ENCODE results near the gene NBPF11.

DNA sequence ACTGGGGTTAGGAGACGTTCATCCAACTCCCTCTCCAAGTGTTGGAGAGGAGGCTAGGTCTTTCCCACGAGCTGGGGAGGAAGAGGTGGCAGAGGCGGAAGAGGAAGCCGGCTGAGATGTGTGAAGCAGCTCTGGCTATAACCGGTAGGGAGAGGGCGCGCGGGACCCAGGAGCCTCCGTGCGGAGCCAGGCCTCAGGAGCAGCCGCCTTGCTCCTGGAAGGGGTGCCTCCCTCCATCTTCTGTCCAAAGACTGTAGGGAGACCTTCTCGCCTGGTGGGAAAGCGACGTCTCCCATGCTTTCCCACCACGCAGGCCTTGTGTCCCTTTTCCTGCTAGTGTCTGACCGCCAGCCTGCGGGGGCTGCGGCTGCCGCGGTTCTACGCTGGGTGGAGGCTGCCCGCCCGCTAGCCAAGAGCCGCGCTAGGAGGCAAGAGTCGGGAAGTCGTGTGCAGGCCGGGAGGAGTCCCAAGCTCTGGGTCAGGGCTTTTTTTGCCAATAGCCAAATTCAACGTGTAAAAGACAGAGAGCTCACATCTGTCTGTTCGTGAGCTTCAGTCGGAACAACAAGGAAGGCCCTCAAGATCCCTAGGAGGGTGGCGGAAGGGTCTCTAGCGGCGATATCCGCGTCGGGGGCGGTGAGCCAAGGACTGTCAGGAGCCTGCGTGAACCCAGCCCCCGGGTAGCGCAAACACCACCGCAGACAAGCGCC, 8.4 kb upstream of the NBPF11 start:
- TF ChIP-seq KDM1A (IDR thresholded peaks at IDR 0.05; ENCODE audit: low read depth) (no peak), RFX5 (IDR thresholded peaks at IDR 0.05) (no peak), RAD21 (conservative IDR thresholded peaks at IDR 0.05 in 1 of 2, IDR thresholded peaks at IDR 0.05 in 1 of 2) (no peak)
- TF ChIP-seq, protein P1, sequence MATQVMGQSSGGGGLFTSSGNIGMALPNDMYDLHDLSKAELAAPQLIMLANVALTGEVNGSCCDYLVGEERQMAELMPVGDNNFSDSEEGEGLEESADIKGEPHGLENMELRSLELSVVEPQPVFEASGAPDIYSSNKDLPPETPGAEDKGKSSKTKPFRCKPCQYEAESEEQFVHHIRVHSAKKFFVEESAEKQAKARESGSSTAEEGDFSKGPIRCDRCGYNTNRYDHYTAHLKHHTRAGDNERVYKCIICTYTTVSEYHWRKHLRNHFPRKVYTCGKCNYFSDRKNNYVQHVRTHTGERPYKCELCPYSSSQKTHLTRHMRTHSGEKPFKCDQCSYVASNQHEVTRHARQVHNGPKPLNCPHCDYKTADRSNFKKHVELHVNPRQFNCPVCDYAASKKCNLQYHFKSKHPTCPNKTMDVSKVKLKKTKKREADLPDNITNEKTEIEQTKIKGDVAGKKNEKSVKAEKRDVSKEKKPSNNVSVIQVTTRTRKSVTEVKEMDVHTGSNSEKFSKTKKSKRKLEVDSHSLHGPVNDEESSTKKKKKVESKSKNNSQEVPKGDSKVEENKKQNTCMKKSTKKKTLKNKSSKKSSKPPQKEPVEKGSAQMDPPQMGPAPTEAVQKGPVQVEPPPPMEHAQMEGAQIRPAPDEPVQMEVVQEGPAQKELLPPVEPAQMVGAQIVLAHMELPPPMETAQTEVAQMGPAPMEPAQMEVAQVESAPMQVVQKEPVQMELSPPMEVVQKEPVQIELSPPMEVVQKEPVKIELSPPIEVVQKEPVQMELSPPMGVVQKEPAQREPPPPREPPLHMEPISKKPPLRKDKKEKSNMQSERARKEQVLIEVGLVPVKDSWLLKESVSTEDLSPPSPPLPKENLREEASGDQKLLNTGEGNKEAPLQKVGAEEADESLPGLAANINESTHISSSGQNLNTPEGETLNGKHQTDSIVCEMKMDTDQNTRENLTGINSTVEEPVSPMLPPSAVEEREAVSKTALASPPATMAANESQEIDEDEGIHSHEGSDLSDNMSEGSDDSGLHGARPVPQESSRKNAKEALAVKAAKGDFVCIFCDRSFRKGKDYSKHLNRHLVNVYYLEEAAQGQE (IDR thresholded peaks at IDR 0.05) = no peak
- TF ChIP-seq, protein P2, sequence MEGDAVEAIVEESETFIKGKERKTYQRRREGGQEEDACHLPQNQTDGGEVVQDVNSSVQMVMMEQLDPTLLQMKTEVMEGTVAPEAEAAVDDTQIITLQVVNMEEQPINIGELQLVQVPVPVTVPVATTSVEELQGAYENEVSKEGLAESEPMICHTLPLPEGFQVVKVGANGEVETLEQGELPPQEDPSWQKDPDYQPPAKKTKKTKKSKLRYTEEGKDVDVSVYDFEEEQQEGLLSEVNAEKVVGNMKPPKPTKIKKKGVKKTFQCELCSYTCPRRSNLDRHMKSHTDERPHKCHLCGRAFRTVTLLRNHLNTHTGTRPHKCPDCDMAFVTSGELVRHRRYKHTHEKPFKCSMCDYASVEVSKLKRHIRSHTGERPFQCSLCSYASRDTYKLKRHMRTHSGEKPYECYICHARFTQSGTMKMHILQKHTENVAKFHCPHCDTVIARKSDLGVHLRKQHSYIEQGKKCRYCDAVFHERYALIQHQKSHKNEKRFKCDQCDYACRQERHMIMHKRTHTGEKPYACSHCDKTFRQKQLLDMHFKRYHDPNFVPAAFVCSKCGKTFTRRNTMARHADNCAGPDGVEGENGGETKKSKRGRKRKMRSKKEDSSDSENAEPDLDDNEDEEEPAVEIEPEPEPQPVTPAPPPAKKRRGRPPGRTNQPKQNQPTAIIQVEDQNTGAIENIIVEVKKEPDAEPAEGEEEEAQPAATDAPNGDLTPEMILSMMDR (IDR thresholded peaks at IDR 0.05) = no peak
